CD4-positive, alpha-beta T cell treated with Interleukin-17A for 1 hour (primary cell): ENCODE results near the gene SLC35A4.

ENCODE experiments used
- DNase-seq: peaks from one replicate; pipeline ENCODE4 v3.0.0-alpha.2; 2020

SLC35A4 gene, protein sequence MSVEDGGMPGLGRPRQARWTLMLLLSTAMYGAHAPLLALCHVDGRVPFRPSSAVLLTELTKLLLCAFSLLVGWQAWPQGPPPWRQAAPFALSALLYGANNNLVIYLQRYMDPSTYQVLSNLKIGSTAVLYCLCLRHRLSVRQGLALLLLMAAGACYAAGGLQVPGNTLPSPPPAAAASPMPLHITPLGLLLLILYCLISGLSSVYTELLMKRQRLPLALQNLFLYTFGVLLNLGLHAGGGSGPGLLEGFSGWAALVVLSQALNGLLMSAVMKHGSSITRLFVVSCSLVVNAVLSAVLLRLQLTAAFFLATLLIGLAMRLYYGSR

DNA sequence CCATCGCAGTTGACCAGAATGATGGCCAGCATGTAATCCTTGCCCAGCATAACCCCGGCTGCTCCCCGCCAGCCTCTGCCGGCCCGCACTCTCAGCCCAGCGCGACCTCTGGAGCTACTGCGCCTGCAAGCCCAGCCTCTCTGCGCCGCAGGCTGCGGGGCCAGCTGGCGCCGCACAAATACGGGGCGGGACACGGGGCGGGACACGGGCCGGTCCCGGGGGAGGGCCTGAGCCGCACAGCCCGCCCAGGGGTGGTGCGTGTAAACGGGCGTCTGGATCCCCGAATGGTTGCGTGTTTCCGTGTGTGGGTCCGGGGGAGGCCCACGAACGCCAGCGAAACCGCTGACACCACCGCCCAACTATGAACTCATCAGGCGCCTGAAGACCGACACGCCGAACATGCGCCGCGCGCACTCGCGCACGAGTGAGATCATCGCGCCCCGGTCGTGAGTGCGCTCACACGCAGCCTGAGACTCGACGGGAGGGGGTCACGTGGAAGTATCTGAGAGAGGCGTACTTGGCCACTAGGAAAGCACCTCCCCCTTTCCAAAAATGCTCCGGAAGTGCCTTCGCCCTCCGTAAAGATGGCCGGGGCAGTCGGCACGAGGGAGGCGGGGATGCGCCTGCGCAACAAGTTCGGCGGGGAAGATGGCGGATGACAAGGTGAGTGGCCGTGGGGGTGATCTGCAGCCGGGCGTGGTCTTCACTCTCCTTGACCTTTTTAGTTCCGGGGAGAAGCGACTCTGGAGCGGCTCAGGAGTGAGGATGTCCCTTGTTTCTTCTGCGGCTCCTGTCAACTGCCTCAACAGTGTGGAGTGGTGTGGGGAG lies at the start of gene SLC35A4, which contains the start of gene APBB3:
Gene SLC35A4, plus strand, starts transcription at position 633 of the 828 bp plus-strand sequence. CDS start 2,342 bp downstream, outside the sequence.
Gene APBB3, minus strand, starts transcription at position 403 of the 828 bp plus-strand sequence. Its CDS starts 353 bp downstream, at position 50.
- DNase-seq: peak; percentile 99

DNA sequence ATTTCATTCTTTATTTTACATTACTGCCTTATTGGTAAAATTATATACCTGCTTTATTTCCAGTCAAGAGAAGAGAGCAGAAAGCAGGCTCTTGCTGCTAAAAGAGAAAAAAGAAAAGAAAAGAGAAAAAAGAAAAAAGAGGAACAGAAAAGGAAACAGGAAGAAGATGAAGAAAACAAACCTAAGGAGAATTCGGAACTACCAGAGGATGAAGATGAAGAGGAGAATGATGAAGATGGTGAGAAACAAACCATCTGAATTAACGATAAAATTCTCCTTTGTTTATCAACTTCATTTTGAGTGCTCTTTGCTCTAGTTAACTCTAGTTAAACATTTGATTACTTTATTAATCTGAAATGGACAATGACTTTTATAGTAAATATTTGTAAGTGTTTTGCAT lies 40.6 kb upstream of the SLC35A4 start:
- DNase-seq: no peak

DNA sequence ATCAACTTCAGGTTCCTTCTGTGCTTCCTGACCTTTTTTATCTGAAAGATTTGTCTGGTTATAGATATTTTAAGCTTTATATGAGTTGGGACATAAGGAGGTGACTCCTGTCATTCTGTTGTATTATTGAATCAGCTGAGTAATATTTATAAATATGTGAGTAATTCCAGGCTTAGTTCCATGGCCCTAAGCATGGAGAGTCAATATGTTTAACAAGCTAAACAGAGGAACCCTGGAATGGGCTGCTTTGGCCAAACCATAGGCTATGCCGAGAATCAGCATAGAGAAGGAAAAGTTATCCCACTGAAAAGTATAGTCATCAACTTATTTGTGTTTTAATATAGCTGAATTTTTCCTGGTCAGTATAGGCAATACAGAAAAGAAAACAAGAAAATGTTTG lies 24.4 kb upstream of the SLC35A4 start:
- no peak for DNase-seq

DNA sequence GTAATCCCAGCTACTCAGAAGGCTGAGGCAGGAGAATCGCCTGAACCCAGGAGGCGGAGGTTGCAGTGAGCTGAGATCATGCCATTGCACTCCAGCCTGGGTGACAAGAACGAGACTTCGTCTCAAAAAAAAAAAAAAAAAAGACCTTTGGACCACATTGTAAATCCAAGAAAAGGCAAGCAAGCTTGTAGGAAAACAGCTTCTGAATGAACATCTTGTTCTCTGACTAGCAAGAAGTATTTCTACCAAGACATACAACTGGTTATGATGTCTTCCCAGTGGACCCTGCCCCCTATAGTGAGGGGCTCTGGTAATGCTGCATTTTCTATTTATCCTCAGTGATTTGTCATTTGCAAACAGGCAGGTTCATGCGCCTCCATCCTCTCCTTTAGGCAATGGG lies 21.7 kb upstream of the SLC35A4 start:
- no peak for DNase-seq

DNA sequence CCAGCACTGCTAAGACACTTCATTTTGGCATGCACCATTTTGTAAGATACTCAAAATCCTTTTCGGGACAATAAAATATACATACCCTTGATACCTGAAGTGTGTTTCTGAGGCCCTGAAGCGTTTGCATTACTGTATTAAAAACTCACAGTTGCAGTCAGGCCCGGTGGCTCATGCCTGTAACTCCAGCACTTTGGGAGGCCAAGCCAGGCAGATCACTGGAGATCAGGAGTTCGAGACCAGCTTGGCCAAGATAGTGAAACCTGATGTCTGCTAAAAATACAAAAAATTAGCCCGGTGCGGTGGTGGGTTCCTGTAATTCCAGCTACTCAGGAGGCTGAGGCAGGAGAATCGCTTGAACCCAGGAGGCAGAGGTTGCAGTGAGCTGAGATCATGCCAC lies 19.6 kb upstream of the SLC35A4 start:
- no peak for DNase-seq

DNA sequence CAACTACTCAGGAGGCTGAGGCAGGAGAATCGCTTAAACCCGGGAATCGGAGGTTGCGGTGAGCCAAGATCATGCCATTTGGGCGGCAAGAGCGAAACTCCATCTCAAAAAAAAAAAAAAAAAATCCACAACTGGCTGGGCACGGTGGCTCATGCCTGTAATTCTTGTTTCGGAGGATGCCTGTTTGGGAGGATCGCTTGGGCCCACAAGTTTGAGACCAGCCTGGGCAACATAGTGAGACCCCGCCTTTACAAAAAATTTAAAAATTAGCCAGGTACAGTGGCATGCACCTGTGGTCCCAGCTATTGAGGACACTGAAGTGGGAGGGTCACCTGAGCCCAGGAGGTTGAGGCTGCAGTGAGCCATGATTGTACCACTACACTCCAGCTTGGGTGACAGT lies 19.0 kb upstream of the SLC35A4 start:
- DNase-seq: no peak

DNA sequence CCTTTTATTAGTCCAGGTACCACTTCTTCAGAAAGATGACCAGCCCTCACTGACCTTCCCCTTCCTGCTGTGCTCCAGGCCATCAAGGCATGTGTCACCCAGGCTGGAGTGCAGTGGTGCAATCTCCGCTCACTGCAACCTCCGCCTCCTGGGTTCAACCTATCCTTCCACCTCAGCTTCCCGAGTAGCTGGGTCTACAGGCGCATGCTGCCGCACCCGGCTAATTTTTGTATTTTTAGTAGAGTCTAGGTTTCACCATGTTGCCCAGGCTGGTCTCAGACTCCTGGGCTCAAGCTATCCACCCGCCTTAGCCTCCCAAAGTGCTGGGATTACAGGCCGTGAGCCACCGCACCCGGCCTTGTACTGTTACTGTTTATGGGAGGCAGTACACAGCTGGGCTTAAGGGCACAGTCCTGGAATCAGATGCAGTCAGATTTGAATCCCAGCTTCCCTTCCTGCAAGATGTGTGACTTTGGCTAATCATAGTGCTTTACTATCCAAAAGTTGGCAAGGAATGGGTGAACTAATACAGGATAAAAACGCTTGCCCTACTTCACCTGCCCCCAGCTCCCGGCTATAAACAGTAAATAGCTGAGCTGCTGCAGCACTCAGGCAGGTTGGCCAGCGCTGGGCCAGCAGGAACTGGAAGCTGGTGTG lies 17.6 kb upstream of the SLC35A4 start:
- no peak for DNase-seq

DNA sequence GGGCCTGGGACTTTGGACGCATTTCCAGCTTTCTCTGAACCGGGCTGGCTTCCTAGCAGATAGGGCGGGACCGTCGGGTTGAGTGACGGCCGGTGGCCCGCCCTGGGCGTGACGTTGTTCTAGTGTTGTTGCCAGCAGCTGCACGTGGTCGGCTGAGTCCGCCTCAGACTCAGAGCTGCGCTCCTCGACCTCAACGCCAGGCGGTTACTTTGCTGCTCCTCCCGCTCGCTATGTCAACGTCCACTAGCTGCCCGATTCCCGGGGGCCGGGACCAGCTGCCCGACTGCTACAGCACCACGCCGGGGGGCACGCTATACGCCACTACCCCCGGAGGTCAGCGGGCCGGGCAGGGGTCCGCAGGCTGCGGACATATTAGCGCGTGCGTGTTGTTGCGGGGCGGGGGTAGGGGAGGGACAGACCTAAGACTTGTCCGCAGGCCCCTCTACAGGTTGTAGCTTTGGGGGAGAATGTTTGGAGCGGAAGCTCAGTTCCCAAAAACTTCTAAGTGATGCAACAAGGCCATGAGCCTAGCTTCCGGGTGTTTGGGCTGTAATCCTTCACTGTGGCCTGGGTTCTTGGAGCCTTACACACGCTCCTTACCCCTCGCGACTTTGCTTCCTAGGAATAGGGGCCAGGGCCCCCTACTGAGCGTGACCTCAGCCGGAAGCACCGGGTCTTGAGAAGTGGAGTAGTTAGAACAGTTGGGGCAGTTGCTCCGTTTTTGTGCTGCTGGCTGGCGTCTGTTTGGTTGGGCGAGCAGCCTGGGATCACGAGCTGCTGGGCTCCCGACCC lies 16.9 kb upstream of the SLC35A4 start, which contains the start of gene EIF4EBP3:
Gene EIF4EBP3, plus strand, starts transcription at position 155 of the 792 bp plus-strand sequence. Its CDS starts 76 bp downstream, at position 231.
- DNase-seq: peak; percentile 89

DNA sequence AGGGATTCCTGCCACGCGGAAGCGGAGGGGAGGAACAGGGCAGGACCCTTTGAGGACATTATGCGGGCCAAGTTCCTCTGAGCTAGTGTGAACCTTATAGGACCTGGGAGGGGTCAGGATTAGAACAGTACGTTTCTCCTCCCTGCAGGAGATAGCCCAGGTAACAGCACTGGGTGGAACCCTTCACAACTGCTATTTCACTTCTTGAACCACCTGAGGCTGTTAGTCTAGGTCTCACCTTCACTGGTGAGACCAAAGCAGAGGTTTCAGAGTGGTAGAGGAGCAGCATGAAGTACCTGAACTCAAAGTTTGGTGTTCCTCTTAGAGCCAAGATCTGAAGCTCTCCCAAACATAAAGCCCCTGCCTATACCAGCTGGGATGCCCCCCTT lies 16.3 kb upstream of the SLC35A4 start:
- DNase-seq: no peak

DNA sequence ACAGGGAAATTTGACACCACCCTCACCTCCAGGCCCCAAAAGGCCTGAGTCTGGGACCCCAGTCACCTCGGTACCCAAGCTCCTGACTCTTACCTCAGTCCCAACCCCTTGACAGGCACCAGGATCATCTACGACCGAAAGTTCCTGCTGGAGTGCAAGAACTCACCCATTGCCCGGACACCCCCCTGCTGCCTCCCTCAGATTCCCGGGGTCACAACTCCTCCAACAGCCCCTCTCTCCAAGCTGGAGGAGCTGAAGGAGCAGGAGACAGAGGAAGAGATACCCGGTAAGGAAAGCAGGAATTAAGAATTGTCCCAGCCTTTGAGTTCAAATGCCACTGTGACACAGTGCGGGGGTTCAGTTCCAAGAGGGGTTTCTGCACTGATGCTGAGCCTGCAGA lies 15.8 kb upstream of the SLC35A4 start:
- DNase-seq: no peak

DNA sequence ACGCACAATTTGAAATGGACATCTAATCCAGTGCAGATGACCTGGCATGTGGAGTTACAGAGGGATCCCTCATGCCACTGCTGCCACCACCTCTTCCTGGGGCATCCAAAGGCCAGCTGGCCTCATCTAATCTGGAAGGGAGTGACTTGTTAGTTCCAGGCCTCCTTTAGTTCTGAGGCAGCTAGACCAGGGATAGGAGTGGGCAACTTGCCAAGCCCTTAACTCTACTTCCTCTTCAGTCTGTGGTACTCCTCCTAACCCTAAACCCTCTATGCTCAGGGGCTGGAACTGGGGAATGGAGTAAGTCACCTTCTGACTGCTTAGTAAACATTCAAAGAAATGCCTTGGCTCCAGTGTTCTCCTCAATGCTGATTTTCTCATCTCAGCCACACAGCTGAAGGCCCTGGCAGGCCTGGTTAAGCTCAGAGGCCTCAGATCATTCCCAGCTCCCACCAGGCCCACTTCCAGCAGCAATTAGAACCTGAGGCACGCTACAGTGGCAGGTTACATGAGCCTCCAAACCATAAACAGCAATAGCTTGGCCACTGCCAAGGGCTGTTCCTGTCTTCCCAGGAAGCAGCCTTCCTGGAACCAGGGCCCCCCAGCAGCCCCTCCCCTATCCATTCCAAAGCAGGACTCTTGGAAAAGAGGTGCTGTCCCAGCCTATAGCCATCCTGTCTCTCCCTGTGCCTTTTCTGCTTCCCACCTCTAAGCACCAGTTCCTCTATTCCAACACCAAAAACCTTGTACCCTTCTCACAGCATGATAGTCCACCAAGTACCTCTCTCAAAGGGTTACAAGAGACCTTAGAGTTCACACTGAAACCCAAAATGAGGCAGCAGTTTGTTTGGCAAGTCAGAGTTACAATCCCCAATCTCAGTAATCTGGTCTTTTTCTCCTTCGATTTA lies 15.1 kb upstream of the SLC35A4 start:
- peak; percentile 35 for DNase-seq

DNA sequence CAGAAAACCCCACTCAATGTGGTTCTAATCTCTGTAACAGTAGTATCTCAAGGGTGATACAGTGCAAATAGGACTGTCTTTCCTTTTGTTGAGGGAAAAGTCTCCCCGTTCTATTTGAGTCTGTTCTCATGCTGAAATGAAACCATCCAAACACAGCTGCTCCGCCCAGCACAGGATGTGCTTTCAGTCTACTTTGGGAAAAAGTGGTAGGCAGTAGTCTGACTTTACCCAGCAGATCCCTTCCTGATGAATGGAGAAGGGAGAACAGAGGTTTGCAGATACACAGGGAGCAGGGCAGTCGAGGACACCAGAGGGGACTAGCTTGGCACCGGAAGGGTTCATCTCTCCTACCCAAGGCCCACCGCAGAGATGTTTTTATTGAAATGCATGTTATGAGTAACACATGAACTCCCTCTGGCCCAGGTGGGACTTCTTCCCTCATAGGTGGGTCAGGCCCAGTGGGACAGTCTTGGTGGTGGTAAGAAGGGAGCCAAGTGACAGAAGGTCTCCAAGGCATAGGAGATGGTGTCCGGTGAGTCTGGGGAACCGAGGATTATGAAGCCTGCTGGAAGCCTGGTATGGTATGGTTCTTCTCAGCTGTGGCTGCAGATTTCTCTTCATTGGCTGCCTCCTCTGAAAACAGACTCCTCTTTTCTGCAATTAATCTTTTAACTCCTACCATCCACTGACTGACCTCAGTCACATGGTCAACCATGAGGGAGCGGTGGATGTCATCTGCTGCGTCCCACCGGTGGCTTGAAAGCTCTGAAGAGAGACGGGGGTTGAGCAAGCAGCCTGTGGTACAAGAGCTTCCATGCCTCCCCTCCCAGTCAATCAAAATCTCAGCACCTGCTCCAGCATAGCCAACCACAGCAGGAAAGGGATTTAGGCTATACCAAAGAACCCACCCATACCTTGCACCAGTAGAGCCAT lies 14.2 kb upstream of the SLC35A4 start:
- DNase-seq: no peak

DNA sequence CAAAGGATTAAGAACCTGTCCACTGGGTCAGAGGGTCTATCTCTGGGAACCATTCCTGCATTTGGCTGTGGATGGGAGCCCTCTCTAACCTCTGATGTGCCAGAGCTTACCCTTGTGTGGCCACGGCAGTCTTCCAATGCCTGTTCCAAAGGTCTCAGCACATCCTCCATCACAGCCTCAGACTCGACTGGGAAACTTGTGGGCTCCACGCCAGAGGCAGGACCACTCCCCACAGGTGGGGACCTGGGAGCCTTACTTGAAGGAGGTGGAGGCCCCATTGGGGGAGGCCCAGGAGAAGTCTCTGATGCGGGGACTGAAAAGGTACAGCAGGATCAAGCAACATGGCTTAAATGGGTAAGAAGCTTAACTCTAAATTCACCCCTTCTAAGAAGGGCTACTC lies 12.8 kb upstream of the SLC35A4 start:
- DNase-seq: no peak

DNA sequence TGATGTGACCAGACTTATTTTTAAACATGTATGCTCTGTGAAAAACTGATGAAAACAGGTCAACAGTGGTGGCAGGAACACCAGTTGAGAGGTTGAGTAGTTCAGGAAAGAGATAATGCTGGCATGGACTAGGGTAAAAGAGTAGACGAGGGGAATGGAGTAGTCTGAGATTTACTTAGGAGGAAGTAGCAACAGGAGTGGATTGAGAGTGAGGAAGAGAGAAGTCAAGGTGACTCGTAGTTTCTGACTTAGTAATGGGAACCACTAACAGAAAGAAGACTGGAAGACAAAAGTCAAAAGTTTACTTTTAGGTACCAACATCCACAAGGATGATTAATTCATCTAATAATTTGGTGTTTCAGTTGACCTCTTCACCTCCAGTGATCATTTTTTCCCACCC lies 11.0 kb upstream of the SLC35A4 start:
- DNase-seq: no peak

DNA sequence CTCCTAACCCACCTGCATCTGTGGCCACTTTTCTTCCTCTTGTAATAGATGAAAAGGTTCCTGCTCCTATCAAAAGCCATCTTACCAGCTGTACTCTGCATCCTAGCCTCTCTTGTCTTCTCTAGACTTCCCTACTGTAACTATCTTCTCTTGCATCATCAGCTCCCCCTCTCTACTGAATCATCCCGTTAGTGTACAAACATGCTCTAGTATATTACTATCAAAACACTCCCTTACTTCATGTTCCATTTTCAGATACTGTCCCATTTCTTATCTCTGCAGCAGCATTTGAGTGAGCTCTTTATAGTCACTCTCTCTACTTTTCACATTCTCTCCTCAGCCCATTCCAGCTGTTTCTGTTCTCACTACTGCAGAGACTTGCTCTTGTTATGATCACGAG lies 10.2 kb upstream of the SLC35A4 start:
- no peak for DNase-seq

DNA sequence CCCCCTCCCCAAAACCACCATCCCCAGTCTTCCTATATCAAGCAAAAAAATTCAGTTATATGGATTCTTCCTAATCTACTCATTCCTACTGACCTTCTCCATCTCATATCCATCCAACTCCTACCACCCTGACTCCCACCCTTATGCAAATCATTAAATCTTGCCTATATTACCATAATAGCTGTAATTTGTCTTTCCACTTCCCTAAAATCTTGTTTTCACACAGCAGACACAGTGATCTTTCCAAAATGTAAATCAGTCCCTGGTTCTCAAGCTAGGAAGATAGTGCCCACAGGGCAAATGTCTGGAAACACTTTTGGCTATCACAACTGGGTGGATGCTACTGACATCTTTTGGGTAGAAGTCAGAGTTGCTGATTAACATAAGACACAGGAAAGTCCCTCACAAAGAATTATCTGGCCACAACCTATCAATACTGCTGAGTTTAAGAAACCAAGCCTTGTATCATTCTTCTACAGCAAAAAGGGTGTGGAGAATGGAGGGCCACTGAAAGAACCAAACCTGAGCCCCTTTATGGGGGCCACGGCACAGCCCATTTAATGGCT lies 8.8 kb upstream of the SLC35A4 start:
- DNase-seq: no peak

DNA sequence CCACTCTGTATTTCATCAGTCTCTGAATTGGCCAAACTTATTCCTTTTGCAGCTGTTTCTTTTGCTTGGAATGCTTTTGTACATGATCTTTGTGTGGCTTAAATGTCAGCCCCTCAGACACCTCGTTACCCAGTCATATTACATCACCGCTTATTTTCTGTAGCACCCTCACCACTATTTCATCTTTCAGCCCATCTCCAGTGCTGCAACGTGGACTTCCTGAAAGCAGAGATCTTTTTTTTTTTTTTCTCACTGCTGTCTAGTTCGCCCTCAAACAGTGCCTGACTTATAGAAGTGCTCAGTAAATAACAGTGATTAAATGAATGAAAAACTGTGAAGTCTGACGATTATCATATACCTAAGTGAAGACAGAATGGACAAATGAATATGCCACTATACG lies 8.2 kb upstream of the SLC35A4 start:
- DNase-seq: no peak

DNA sequence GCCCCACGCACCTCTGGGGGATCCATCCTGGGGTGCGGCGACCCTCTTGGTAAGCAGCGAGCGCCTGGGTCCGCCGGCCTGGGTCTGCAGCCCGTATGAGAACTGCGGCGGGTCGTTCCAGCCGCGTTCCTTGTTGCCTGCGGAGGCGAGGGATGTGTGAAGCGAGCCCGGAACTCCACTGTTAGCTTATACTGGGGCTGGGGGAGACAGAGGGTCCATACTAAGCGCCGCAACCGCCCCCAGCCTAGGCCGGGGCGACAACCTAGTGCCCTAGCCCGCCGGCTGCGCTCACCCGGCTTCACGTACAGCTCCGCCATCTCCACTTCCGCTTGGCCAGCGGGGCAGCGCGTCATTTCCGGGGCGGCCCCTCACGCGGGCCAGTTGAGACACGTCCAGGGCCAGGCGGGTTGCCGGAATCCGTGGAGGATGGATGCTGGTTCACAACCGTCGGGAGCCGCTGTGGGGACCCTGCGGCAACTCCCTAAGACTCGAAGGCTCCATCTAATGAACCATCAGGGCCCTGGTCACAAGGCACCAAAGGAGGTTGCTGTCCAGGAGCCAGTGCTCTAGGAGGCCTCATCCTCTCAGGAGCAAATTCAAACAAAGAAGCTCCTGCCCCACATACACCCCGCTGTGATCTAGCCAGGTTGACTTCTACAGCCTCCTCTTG lies 7.4 kb upstream of the SLC35A4 start, which contains the start of gene SRA1:
Gene SRA1, minus strand, starts transcription at position 338 of the 670 bp plus-strand sequence. Its CDS starts 21 bp downstream, at position 317.
- DNase-seq: peak; percentile 88

DNA sequence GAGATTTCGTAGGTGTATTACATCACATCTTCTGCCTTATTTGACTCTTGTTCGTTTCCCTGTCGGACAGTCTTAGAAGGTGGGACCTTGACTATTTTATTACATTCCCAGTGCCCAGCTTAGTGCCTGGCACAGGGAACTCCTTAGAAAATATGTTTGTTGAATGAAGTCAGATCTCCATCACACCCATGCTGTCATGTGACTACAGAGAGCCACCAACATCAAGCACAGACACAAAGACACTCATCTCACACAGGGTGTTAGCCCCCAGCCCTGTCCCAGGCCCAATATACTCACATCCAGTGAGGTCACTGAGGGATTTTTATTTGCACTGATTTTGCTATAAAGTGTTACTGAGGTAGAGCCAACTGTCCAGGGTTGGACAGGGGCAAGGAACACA lies 6.7 kb upstream of the SLC35A4 start:
- DNase-seq: no peak
